Transverse colon (tissue), 4 donors: ENCODE results near the gene PRICKLE1. TPM values are rescaled to one million over a fixed set of nuclear protein-coding genes. Genes with fewer than 3 reads are reported as not detected.

Experiments
- DNase-seq: peaks from one replicate; pipeline ENCODE4 v3.0.0-alpha.2; 2019
- H3K27ac ChIP-seq, 4 donors: fragments of 200-600 bp; sonication (generic); 2 replicates each; pipeline ENCODE4 v1.5.1; 2016 to 2018; ENCODE audit warnings: inconsistent platforms in 4 of 4
- H3K27me3 ChIP-seq: fragments of 200-600 bp; sonication (generic); 2 replicates; pipeline ENCODE4 v1.5.1; 2017; ENCODE audit warnings: inconsistent platforms
- H3K36me3 ChIP-seq, 4 donors: fragments of 200-600 bp; sonication (generic); 2 replicates each; pipeline ENCODE4 v1.5.1; 2017 to 2019; ENCODE audit warnings: inconsistent platforms in 4 of 4
- H3K4me1 ChIP-seq, 4 donors: fragments of 200-600 bp; sonication (generic); 2 replicates each; pipeline ENCODE4 v1.5.1; 2017 to 2020; ENCODE audit warnings: inconsistent platforms in 4 of 4
- H3K4me3 ChIP-seq, 4 donors: fragments of 200-600 bp; sonication (generic); 1 replicate in 1 of 4; 2 replicates in 3 of 4; pipeline versions ENCODE4 v1.5.1 to v1.6.1; 2017 to 2019; ENCODE audit warnings: inconsistent platforms in 4 of 4
- H3K9me3 ChIP-seq, 2 donors: fragments of 200-600 bp; sonication (generic); 2 replicates each; pipeline ENCODE4 v1.5.1; 2017 to 2019; ENCODE audit warnings: inconsistent platforms in 2 of 2
- EP300 ChIP-seq: sonication (generic); formaldehyde crosslinking; IDR thresholded peaks from one replicate; pipeline ENCODE4 v1.6.1; 2017; ENCODE audit warnings: antibody characterized with exemption, low read depth
- POLR2A ChIP-seq: fragments of 450-650 bp; IDR thresholded peaks from one replicate; pipeline ENCODE4 v1.6.1; 2016; ENCODE audit warnings: antibody characterized with exemption, mild to moderate bottlenecking, moderate library complexity
- POLR2AphosphoS5 ChIP-seq, 3 donors: sonication (generic); formaldehyde crosslinking; IDR thresholded peaks; one replicate each; pipeline ENCODE4 v1.6.1; 2016; ENCODE audit warnings: antibody characterized with exemption in 3 of 3
- WGBS, 2 donors: methylation state at CpG; one replicate each; pipeline ENCODE4 v1.1.5; 2018; ENCODE audit warnings: low coverage in 1 of 2; 5-methylcytosine and 5-hydroxymethylcytosine counted together
- in situ Hi-C, 4 donors: fragments of 200-750 bp; cut with MboI; loops; one replicate each; pipeline versions ENCODE4 v1.15.0 to v1.15.1; 2017; ENCODE audit warnings: low sequenced_read_pairs in 3 of 4, low pct_ligation_motif_present in 1 of 4, low pct_unique_long_range_greater_than_20kb in 1 of 4
- intact Hi-C: fragments of 100-400 bp; cut with DNase I; formaldehyde crosslinking; loops from one replicate; pipeline ENCODE4 v1.15.1; 2023; ENCODE audit warnings: low total_unique reads
- total RNA-seq, 4 donors: library from RNA; depleted of rRNA; stranded (reverse); fragments of >200 nt; gene quantifications; one replicate each; pipeline ENCODE4 v1.1.0, GENCODE V29; 2016
- TF ChIP-seq, protein P1 (sequence below), 5 experiments: fragments of 200-600 bp in 3 of 5; fragments of 450-650 bp in 2 of 5; sonication (generic) in 3 of 5; IDR thresholded peaks; 1 replicate in 2 of 5; 2 replicates in 3 of 5; pipeline ENCODE4 v1.5.1; 2016 to 2017; ENCODE audit warnings: antibody characterized with exemption in 5 of 5, inconsistent platforms in 3 of 5, mild to moderate bottlenecking in 2 of 5, moderate library complexity in 1 of 5

The PRICKLE1 gene
- total RNA-seq, 4 donors from 2014 or later = 1.2 to 6.4 (median 2.8) TPM

DNA sequence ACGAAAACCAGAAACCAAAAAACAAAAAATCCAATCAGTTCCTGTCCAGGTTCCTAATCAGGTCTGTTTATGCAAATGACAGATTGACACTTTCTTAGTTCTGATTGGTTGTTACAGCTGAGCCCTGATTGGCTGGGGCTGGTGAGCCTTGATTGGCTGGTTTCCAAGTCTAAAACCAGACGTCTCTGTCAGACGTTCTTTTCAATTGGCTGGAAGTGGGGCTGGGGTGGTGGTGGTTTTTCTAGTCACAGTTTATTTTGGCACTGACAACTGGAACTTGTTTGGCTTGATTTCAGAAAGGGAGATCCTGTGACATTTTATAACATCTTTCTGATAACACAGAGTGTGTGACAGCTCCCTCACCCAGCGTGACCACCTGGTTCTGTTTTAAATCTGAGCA lies 36.1 kb upstream of the PRICKLE1 start:
- no peak for DNase-seq
- in situ Hi-C loops = no loop called here

GRCh38 chr12:42617622-42618021 lies 28.1 kb upstream of the PRICKLE1 start:
- 36 to 42% methylated on average over 1 of the region's 1 CpG for WGBS, 2 donors
- no peak overlapping the region for H3K27ac ChIP-seq
- intact Hi-C loops (no loop called here), in situ Hi-C loops (no loop called here)
- H3K4me1 ChIP-seq = no peaks in the 10 kb centered on the region
- no peak for DNase-seq
- no peaks in the 10 kb centered on the region for H3K27me3 ChIP-seq
- H3K9me3 ChIP-seq = peaks cover 21 to 25% of the 10 kb centered on the region in 2 donors
- no peak for TF ChIP-seq EP300
- TF ChIP-seq, protein P1, sequence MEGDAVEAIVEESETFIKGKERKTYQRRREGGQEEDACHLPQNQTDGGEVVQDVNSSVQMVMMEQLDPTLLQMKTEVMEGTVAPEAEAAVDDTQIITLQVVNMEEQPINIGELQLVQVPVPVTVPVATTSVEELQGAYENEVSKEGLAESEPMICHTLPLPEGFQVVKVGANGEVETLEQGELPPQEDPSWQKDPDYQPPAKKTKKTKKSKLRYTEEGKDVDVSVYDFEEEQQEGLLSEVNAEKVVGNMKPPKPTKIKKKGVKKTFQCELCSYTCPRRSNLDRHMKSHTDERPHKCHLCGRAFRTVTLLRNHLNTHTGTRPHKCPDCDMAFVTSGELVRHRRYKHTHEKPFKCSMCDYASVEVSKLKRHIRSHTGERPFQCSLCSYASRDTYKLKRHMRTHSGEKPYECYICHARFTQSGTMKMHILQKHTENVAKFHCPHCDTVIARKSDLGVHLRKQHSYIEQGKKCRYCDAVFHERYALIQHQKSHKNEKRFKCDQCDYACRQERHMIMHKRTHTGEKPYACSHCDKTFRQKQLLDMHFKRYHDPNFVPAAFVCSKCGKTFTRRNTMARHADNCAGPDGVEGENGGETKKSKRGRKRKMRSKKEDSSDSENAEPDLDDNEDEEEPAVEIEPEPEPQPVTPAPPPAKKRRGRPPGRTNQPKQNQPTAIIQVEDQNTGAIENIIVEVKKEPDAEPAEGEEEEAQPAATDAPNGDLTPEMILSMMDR (IDR thresholded peaks at IDR 0.05) = no peak
- no peak for TF ChIP-seq POLR2A
- TF ChIP-seq POLR2AphosphoS5 (IDR thresholded peaks at IDR 0.05) = no peak
- no peak overlapping the region for H3K4me3 ChIP-seq
- H3K36me3 ChIP-seq = no peaks in the 10 kb centered on the region

More for the DNA sequence above, 36.1 kb upstream of the PRICKLE1 start:
- no peak overlapping the region for H3K27ac ChIP-seq
- H3K9me3 ChIP-seq = no peaks in the 10 kb centered on the region
- H3K4me3 ChIP-seq = no peak overlapping the region
- intact Hi-C loops = no loop called here
- H3K27me3 ChIP-seq = no peaks in the 10 kb centered on the region
- no peaks in the 10 kb centered on the region for H3K36me3 ChIP-seq
- TF ChIP-seq, protein P1 (IDR thresholded peaks at IDR 0.05) = no peak
- TF ChIP-seq EP300 (no peak), POLR2A (no peak), POLR2AphosphoS5 (IDR thresholded peaks at IDR 0.05) (no peak)
- H3K4me1 ChIP-seq = no peaks in the 10 kb centered on the region
- WGBS, 2 donors = 26 to 42% methylated on average over 3 to 4 of the region's 4 CpGs

DNA sequence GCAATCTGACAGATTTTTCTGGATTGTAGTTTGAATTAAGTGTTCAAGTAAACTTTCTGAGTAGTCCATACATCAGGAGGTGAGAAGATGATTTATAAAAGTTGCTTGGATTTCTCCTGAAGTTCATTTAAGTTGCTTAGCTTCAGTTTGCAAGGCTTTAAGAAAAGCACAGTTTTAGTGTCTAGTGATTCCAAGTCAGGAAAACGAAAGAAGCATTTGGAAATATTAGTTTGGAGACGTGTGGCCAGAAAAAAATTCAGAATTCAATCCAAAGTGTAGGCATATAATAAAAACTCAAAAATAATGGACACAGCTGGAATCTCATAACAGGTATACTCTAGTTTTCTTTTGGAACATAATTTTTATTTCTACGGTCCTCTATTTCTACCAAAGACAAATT lies 25.5 kb upstream of the PRICKLE1 start:
- WGBS, 2 donors = 66 to 70% methylated on average over 3 of the region's 3 CpGs
- H3K27ac ChIP-seq = no peak overlapping the region
- no peaks in the 10 kb centered on the region for H3K36me3 ChIP-seq
- no peak overlapping the region for H3K4me3 ChIP-seq
- DNase-seq = no peak
- in situ Hi-C loops = no loop called here
- H3K9me3 ChIP-seq = peaks cover 21 to 25% of the 10 kb centered on the region in 2 donors
- intact Hi-C loops = no loop called here
- H3K4me1 ChIP-seq = no peaks in the 10 kb centered on the region
- H3K27me3 ChIP-seq = no peaks in the 10 kb centered on the region
- TF ChIP-seq POLR2A (no peak), POLR2AphosphoS5 (IDR thresholded peaks at IDR 0.05) (no peak), EP300 (no peak)
- TF ChIP-seq, protein P1 (IDR thresholded peaks at IDR 0.05) = no peak

- intact Hi-C loops = no loop called here
- H3K4me1 ChIP-seq = no peaks in the 10 kb centered on the region
- H3K9me3 ChIP-seq = peaks cover 4 to 8% of the 10 kb centered on the region in 2 donors
- H3K4me3 ChIP-seq = no peak overlapping the region
- no peaks in the 10 kb centered on the region for H3K36me3 ChIP-seq
- H3K27ac ChIP-seq = no peak overlapping the region
- H3K27me3 ChIP-seq = no peaks in the 10 kb centered on the region
- TF ChIP-seq EP300 (no peak), POLR2AphosphoS5 (IDR thresholded peaks at IDR 0.05) (no peak)
- in situ Hi-C loops = no loop called here
- DNase-seq = no peak
These were observed 22.7 kb upstream of the PRICKLE1 start for GRCh38 chr12:42612231-42612613.

DNA sequence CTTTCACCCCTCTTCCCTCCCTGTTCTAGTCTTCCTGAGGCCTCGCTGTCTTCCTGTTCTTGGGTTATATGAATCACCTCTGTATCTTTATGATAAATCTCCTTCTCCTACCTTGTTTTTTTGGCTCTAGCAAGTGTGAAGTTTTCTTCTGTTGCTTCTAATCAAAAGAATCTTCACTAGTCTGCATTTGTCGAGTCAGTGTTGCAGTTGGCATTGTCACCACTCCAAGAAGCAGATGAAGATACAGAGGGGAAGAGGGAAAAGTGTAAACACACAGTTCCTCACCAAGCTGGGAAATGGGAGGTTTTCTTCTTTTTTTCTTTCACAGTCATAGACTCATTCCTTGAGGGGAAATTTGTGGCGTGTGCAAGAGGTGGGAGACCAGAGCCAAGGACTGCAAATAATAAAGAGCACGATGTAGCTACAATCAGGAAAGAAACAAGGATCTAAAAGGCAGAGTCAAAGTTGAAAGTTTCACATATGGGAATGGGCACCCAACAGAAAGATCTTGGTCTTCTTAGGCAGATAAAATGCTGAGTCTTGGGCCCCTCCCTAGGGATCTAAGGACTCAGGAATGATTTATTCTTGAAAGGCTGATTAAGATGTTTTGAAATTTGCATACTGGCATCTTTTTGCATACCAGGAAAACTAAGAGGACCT lies 22.2 kb upstream of the PRICKLE1 start:
- intact Hi-C loops = no loop called here

More for the DNA sequence above, 22.2 kb upstream of the PRICKLE1 start:
- no peaks in the 10 kb centered on the region for H3K36me3 ChIP-seq
- H3K27me3 ChIP-seq = no peaks in the 10 kb centered on the region
- TF ChIP-seq, protein P1 (IDR thresholded peaks at IDR 0.05) = no peak
- no peak for TF ChIP-seq POLR2AphosphoS5 (IDR thresholded peaks at IDR 0.05)
- no peak for TF ChIP-seq POLR2A
- no peak for TF ChIP-seq EP300
- DNase-seq = no peak
- H3K4me3 ChIP-seq = no peak overlapping the region
- peaks cover 4 to 6% of the 10 kb centered on the region in 2 donors for H3K9me3 ChIP-seq
- 62 to 73% methylated on average over 4 of the region's 4 CpGs for WGBS, 2 donors
- no peaks in the 10 kb centered on the region for H3K4me1 ChIP-seq
- no peak overlapping the region for H3K27ac ChIP-seq
- in situ Hi-C loops = no loop called here
